OCI-M1 (cell line): ENCODE measurements around the gene REEP1.
A peak's percentile ranks its signal among the peaks of the same experiment; 100 is the strongest.
"Not testable (repeated sequence)": the region's sequence is repeated elsewhere in the genome, so short reads cannot be mapped to it uniquely, and the experiment has no call there.

Experiments used
- DNase-seq: peaks from one replicate; lab custom pipeline; 2025; lab: John Stamatoyannopoulos, UW

REEP1 gene

DNA sequence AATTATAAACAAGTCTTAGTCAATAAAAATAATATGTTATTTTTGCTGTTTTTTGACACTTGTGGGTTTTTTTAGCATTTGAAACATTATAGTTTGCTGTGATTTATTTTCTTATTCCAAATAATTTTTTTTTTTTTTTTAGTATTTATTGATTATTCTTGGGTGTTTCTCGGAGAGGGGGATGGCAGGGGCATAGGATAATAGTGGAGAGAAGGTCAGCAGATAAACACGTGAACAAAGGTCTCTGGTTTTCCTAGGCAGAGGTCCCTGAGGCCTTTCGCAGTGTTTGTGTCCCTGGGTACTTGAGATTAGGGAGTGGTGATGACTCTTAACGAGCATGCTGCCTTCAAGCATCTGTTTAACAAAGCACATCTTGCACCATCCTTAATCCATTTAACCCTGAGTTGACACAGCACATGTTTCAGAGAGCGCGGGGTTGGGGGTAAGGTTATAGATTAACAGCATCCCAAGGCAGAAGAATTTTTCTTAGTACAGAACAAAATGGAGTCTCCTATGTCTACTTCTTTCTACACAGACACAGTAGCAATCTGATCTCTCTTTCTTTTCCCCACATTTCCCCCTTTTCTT, 8.5 kb upstream of the REEP1 start:
- DNase-seq = not testable (repeated sequence)

GRCh38 chr2:86344404-86344803, 7.0 kb upstream of the REEP1 start:
- no peak for DNase-seq

DNA sequence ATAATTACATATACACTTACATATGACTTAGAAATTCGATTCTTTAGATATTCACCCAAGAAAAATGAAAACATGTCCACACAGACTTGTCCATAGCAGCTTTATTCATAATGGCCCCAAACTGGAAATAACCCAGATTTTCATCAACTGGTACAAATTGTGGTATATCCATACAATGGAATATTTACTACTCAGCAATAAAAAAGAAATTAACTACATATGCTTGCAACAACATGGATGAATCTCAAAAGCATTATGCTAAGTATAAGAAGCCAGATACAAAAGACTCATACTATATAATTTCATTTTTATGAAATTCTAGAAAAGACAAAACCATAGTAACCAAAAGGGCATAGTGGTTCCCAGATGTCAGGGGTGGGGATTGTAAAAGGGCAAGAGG, 5.1 kb upstream of the REEP1 start:
- DNase-seq = no peak

GRCh38 chr2:86341470-86341869, 4.0 kb upstream of the REEP1 start:
- DNase-seq = no peak

GRCh38 chr2:86338778-86339295, 1.4 kb upstream of the REEP1 start:
- DNase-seq = no peak

GRCh38 chr2:86336675-86337243, 667 bp downstream of the REEP1 start:
- DNase-seq = no peak

- DNase-seq = no peak
Measured at GRCh38 chr2:86335865-86336674, 1.4 kb downstream of the REEP1 start.

- no peak for DNase-seq
Measured at GRCh38 chr2:86333378-86333777, 4.0 kb downstream of the REEP1 start.

- DNase-seq = no peak
Measured at GRCh38 chr2:86332654-86333053, 4.8 kb downstream of the REEP1 start.

DNA sequence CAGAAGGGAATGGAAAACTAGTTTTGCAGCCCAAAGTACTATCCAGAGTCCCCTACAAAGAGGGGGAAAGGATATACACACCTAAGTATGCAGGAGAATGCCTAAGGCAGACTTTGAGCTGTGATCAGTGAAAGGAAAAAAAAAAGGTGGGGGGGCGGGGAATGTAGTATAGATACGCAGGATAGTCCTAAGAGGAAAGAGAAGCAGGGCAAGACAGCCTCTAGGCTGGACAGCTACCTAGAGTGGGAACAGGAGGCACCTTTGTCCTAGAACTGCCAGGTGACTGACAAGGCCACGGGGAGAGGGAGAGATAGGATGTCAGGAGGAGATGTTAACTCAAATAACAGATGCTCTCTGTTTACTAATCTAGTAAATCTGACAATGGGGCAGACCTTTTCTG, 6.0 kb downstream of the REEP1 start:
- DNase-seq = no peak

- DNase-seq = no peak
Measured at GRCh38 chr2:86330001-86330400, 7.4 kb downstream of the REEP1 start.

DNA sequence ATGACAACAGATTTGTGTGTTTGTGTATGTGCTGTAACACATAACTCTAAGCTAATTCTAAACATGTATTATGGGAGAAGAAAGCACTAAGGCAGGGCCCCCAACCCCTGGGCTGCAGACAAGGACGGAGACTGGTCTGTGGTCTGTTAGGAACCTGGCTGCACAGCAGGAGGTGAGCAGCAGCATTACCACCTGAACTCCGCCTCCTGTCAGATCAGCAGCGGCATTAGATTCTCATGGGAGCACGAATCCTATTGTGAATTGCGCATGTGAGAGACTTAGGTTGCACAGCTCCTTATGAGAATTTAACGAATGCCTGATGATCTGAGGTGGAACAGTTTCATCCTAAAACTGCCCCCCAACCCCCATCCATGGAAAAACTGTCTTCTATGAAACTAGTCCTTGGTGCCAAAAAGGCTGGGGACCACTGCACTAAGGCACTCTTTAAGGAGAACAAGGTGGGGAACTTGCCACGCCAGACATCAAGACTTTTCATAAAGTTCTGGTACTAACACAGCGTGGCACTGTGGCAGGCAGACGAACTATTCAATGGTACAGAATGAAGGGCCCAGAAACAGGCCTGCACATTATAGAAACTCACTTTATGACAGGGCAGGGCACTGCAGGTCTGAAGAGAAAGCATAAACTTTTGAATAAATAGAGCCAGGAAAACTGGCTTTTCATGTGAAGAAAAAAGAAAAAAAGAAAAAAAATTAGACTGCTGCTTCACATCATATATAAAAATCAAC, 14.0 kb downstream of the REEP1 start:
- no peak for DNase-seq

GRCh38 chr2:86319700-86320580, 17.5 kb downstream of the REEP1 start:
- peak; percentile 5 for DNase-seq

DNA sequence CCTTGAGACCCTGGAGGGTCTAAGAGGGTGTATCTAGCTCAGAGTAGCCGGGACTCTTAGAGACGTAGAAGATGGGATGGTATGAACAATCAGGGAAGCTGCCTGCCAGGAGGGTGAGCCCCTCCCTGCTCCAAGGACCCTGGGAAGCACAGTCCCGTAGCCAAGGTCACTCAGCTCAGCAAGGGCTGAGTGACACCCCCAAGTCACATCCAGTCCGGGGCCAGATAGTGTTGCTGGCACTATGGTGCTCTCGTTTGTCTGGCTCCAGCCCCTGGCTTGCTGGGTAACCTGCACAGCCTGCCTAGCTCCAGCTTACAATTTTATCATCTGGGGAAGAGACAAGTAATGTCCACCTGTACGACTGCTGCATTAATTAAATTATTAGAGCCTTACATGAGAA, 22.3 kb downstream of the REEP1 start:
- no peak for DNase-seq

GRCh38 chr2:86314125-86314524, 23.3 kb downstream of the REEP1 start:
- DNase-seq = no peak

DNA sequence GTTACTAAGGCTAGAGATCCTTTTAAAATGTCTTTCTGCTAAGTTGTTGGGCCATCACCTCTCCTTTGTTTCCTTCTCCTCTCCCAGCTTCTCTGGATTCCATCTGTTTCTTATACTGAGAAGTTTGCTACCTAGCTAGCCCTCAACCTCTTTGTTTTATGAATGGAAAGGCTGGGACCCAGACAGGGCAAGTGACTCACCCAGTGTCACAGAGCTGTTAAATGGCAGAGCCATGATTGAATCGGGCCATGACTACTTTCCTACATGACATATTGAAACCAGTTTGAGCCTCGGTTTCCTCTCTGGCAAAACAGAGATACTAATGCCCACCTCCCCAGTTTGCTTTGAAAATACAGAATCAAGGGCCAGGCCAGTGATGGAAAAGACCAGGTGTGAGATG, 24.1 kb downstream of the REEP1 start:
- no peak for DNase-seq

DNA sequence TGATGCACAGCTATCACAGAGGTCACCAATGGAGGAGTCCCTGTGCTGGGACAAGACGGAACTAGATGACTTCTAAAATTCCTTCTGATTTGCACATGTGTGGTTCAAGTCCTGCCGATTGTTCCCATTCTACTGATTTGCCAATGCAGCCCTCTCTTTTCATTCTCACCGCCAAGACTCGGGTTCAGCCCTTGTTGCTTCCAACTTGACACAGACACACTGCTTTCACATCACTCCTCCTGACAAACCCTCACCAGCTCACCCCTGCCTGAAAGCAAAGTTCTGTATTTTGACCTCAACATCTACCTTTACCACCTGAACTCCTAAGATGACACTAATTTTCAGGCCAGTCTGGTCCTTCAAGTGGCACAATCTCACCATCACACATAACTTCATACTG, 25.5 kb downstream of the REEP1 start:
- no peak for DNase-seq

DNA sequence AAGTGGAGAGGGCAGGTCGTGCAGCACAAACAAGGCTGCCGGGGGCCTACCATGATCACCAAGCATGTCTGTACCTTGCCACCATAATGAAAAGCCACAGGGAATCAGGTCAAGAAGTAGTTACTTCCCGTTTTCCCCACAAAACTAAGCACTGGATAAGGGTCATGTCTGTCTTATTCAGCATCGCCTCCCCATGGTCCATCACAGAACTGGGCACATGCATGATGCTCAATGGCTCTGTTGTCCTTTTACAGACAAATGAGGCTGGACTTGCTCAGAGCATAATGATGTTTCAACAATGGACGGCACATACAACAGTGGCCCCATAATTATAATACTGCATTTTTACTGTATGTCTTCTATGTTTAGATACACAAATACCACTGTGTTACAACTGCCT, 27.5 kb downstream of the REEP1 start:
- DNase-seq = no peak

- DNase-seq = no peak
Measured at GRCh38 chr2:86308984-86309695, 28.3 kb downstream of the REEP1 start.

GRCh38 chr2:86308356-86308755, 29.1 kb downstream of the REEP1 start:
- DNase-seq = no peak

- no peak for DNase-seq
Measured at GRCh38 chr2:86307431-86307830, 30.0 kb downstream of the REEP1 start.
